Measurements from ENCODE around the gene EEPD1.
A peak's percentile ranks its signal among the peaks of the same experiment; 100 is the strongest.
"Not testable (repeated sequence)": the region's sequence is repeated elsewhere in the genome, so short reads cannot be mapped to it uniquely, and the experiment has no call there.

Gene EEPD1

GRCh38 chr7:36145686-36146085 lies 7.4 kb upstream of the EEPD1 start:
- H3K9me3 ChIP-seq (ENCODE audit: control insufficient read depth, low read length): no peaks in the 10 kb centered on the region
- no peak overlapping the region for H3K27ac ChIP-seq (ENCODE audit: low read depth, low read length, severe bottlenecking)
- H3K4me1 ChIP-seq (ENCODE audit: control insufficient read depth, insufficient read depth, low read length, poor library complexity, severe bottlenecking): no peaks in the 10 kb centered on the region
- no peaks in the 10 kb centered on the region for H3K36me3 ChIP-seq (ENCODE audit: control insufficient read depth, insufficient read depth, low read length)
- H3K4me3 ChIP-seq (ENCODE audit: extremely low read depth, insufficient read depth, low read length, poor library complexity, severe bottlenecking): no peak overlapping the region
- WGBS, 2 experiments (ENCODE audit: insufficient coverage in 2 of 2): 100% methylated on average over 1 of the region's 1 CpG; no CpG with 5 or more reads in 1 of the 2 experiments

- no peak overlapping the region for H3K27ac ChIP-seq (ENCODE audit: low read depth, low read length, severe bottlenecking)
- no peaks in the 10 kb centered on the region for H3K9me3 ChIP-seq (ENCODE audit: control insufficient read depth, low read length)
- no peaks in the 10 kb centered on the region for H3K4me1 ChIP-seq (ENCODE audit: control insufficient read depth, insufficient read depth, low read length, poor library complexity, severe bottlenecking)
- WGBS, 2 experiments (ENCODE audit: insufficient coverage in 2 of 2): 88 to 92% methylated on average over 2 to 4 of the region's 4 CpGs
- no peak overlapping the region for H3K4me3 ChIP-seq (ENCODE audit: extremely low read depth, insufficient read depth, low read length, poor library complexity, severe bottlenecking)
- H3K36me3 ChIP-seq (ENCODE audit: control insufficient read depth, insufficient read depth, low read length): no peaks in the 10 kb centered on the region
Observed at GRCh38 chr7:36147361-36147760, 5.7 kb upstream of the EEPD1 start.

- no peaks in the 10 kb centered on the region for H3K36me3 ChIP-seq (ENCODE audit: control insufficient read depth, insufficient read depth, low read length)
- no peak overlapping the region for H3K4me3 ChIP-seq (ENCODE audit: extremely low read depth, insufficient read depth, low read length, poor library complexity, severe bottlenecking)
- WGBS, 2 experiments (ENCODE audit: insufficient coverage in 2 of 2): 94 to 100% methylated on average over 2 to 3 of the region's 4 CpGs
- H3K4me1 ChIP-seq (ENCODE audit: control insufficient read depth, insufficient read depth, low read length, poor library complexity, severe bottlenecking): no peaks in the 10 kb centered on the region
- H3K9me3 ChIP-seq (ENCODE audit: control insufficient read depth, low read length): no peaks in the 10 kb centered on the region
- no peak overlapping the region for H3K27ac ChIP-seq (ENCODE audit: low read depth, low read length, severe bottlenecking)
Observed at GRCh38 chr7:36148422-36149065, 4.5 kb upstream of the EEPD1 start.

GRCh38 chr7:36149240-36149639 lies 3.8 kb upstream of the EEPD1 start:
- H3K4me3 ChIP-seq (ENCODE audit: extremely low read depth, insufficient read depth, low read length, poor library complexity, severe bottlenecking); H3K4me1 ChIP-seq (ENCODE audit: control insufficient read depth, insufficient read depth, low read length, poor library complexity, severe bottlenecking); H3K9me3 ChIP-seq (ENCODE audit: control insufficient read depth, low read length); H3K27ac ChIP-seq (ENCODE audit: low read depth, low read length, severe bottlenecking); H3K36me3 ChIP-seq (ENCODE audit: control insufficient read depth, insufficient read depth, low read length): not testable (repeated sequence)
- WGBS, 2 experiments (ENCODE audit: insufficient coverage in 2 of 2): no CpG with 5 or more reads among the region's 2 CpGs

GRCh38 chr7:36149694-36150452 lies 3.2 kb upstream of the EEPD1 start:
- Histone ChIP-seq H3K4me1 (ENCODE audit: control insufficient read depth, insufficient read depth, low read length, poor library complexity, severe bottlenecking) (no peaks in the 10 kb centered on the region), H3K27ac (ENCODE audit: low read depth, low read length, severe bottlenecking) (no peak overlapping the region), H3K36me3 (ENCODE audit: control insufficient read depth, insufficient read depth, low read length) (no peaks in the 10 kb centered on the region), H3K9me3 (ENCODE audit: control insufficient read depth, low read length) (no peaks in the 10 kb centered on the region), H3K4me3 (ENCODE audit: extremely low read depth, insufficient read depth, low read length, poor library complexity, severe bottlenecking) (no peak overlapping the region)
- 57 to 67% methylated on average over 3 to 4 of the region's 8 CpGs for WGBS, 2 experiments (ENCODE audit: insufficient coverage in 2 of 2)

GRCh38 chr7:36151921-36152755 lies 916 bp upstream of the EEPD1 start:
- no peaks in the 10 kb centered on the region for H3K36me3 ChIP-seq (ENCODE audit: control insufficient read depth, insufficient read depth, low read length)
- 41 to 48% methylated on average over 28 to 30 of the region's 30 CpGs for WGBS, 2 experiments (ENCODE audit: insufficient coverage in 2 of 2)
- H3K27ac ChIP-seq (ENCODE audit: low read depth, low read length, severe bottlenecking): peak overlapping the region; percentile 47
- H3K4me1 ChIP-seq (ENCODE audit: control insufficient read depth, insufficient read depth, low read length, poor library complexity, severe bottlenecking): no peaks in the 10 kb centered on the region
- peak overlapping the region; percentile 67 for H3K4me3 ChIP-seq (ENCODE audit: extremely low read depth, insufficient read depth, low read length, poor library complexity, severe bottlenecking)
- H3K9me3 ChIP-seq (ENCODE audit: control insufficient read depth, low read length): no peaks in the 10 kb centered on the region

- no peaks in the 10 kb centered on the region for H3K4me1 ChIP-seq (ENCODE audit: control insufficient read depth, insufficient read depth, low read length, poor library complexity, severe bottlenecking)
- H3K27ac ChIP-seq (ENCODE audit: low read depth, low read length, severe bottlenecking): peak overlapping the region; percentile 36
- no peaks in the 10 kb centered on the region for H3K9me3 ChIP-seq (ENCODE audit: control insufficient read depth, low read length)
- peak overlapping the region; percentile 67 for H3K4me3 ChIP-seq (ENCODE audit: extremely low read depth, insufficient read depth, low read length, poor library complexity, severe bottlenecking)
- 15 to 20% methylated on average over 10 to 30 of the region's 32 CpGs for WGBS, 2 experiments (ENCODE audit: insufficient coverage in 2 of 2)
- no peaks in the 10 kb centered on the region for H3K36me3 ChIP-seq (ENCODE audit: control insufficient read depth, insufficient read depth, low read length)
Observed at GRCh38 chr7:36153571-36154097, 580 bp downstream of the EEPD1 start.

- Histone ChIP-seq H3K9me3 (ENCODE audit: control insufficient read depth, low read length) (no peaks in the 10 kb centered on the region), H3K27ac (ENCODE audit: low read depth, low read length, severe bottlenecking) (no peak overlapping the region), H3K36me3 (ENCODE audit: control insufficient read depth, insufficient read depth, low read length) (no peaks in the 10 kb centered on the region), H3K4me1 (ENCODE audit: control insufficient read depth, insufficient read depth, low read length, poor library complexity, severe bottlenecking) (no peaks in the 10 kb centered on the region), H3K4me3 (ENCODE audit: extremely low read depth, insufficient read depth, low read length, poor library complexity, severe bottlenecking) (peak overlapping the region; percentile 67)
- WGBS, 2 experiments (ENCODE audit: insufficient coverage in 2 of 2): 96 to 97% methylated on average over 28 to 43 of the region's 44 CpGs
Observed at GRCh38 chr7:36154255-36155212, 1.5 kb downstream of the EEPD1 start.

GRCh38 chr7:36155811-36156361 lies 2.8 kb downstream of the EEPD1 start:
- 68 to 74% methylated on average over 10 to 11 of the region's 12 CpGs for WGBS, 2 experiments (ENCODE audit: insufficient coverage in 2 of 2)
- no peak overlapping the region for H3K27ac ChIP-seq (ENCODE audit: low read depth, low read length, severe bottlenecking)
- no peaks in the 10 kb centered on the region for H3K36me3 ChIP-seq (ENCODE audit: control insufficient read depth, insufficient read depth, low read length)
- no peak overlapping the region for H3K4me3 ChIP-seq (ENCODE audit: extremely low read depth, insufficient read depth, low read length, poor library complexity, severe bottlenecking)
- H3K4me1 ChIP-seq (ENCODE audit: control insufficient read depth, insufficient read depth, low read length, poor library complexity, severe bottlenecking): no peaks in the 10 kb centered on the region
- no peaks in the 10 kb centered on the region for H3K9me3 ChIP-seq (ENCODE audit: control insufficient read depth, low read length)
